Lower lobe of right lung (tissue), 2 donors: Measurements from ENCODE around the gene ASCC1. TPM values are rescaled to one million over a fixed set of nuclear protein-coding genes. Genes with fewer than 3 reads are reported as not detected.

Source experiments
- ATAC-seq, 2 donors: fragments of 200-7000 bp; cut with Tn5 transposase; one replicate each; pipeline ENCODE4 v1.9.1; 2020 to 2022; ENCODE audit warnings: mild to moderate bottlenecking in 2 of 2, moderate library complexity in 2 of 2
- DNase-seq: peaks from one replicate; pipeline ENCODE4 v3.0.0-alpha.2; 2020
- H3K27ac ChIP-seq: fragments of 200-600 bp; one replicate; pipeline ENCODE4 v1.8.0; 2022
- H3K27me3 ChIP-seq: fragments of 200-600 bp; one replicate; pipeline ENCODE4 v1.8.0; 2022; ENCODE audit warnings: low read depth
- H3K36me3 ChIP-seq: fragments of 200-600 bp; one replicate; pipeline ENCODE4 v1.8.0; 2022; ENCODE audit warnings: mild to moderate bottlenecking
- H3K4me1 ChIP-seq: fragments of 200-600 bp; one replicate; pipeline ENCODE4 v1.8.0; 2022
- H3K4me3 ChIP-seq: fragments of 200-600 bp; one replicate; pipeline ENCODE4 v1.8.0; 2022; ENCODE audit warnings: mild to moderate bottlenecking
- H3K9me3 ChIP-seq: fragments of 200-600 bp; one replicate; pipeline ENCODE4 v1.8.0; 2022
- CTCF ChIP-seq: fragments of 200-600 bp; IDR thresholded peaks from one replicate; pipeline ENCODE4 v1.8.0; 2022; ENCODE audit warnings: antibody characterized with exemption, mild to moderate bottlenecking
- intact Hi-C: fragments of 100-400 bp; cut with DNase I; formaldehyde crosslinking; loops from one replicate; pipeline ENCODE4 v1.11.0; 2022
- total RNA-seq: library from RNA; stranded (reverse); fragmentation: NEBNext Ultra II Directional; extraction: Animal tissue kit (Norgen Biotek cat#: 25700); gene quantifications from one replicate; pipeline ENCODE4 v1.2.1, GENCODE V29; 2021
- donor health status: DM: no; HTN: yes; CAD: no; lungs with severe emphysema.

The ASCC1 gene
- total RNA-seq, 1 donor from 2014 or later, result 23.9 TPM

- intact Hi-C loops, result no loop called here
- H3K36me3 ChIP-seq, result peaks cover 14% of the 10 kb centered on the region
- peaks cover 10% of the 10 kb centered on the region for H3K4me1 ChIP-seq
- H3K27ac ChIP-seq, result no peak overlapping the region
- H3K9me3 ChIP-seq, result no peaks in the 10 kb centered on the region
- TF ChIP-seq CTCF, result no peak
- no peak for ATAC-seq
- DNase-seq, result no peak
- no peak overlapping the region for H3K4me3 ChIP-seq
- H3K27me3 ChIP-seq, result no peaks in the 10 kb centered on the region
These were observed 109.8 kb downstream of the ASCC1 start for GRCh38 chr10:72106154-72106849.

- peaks cover 20% of the 10 kb centered on the region for H3K36me3 ChIP-seq
- H3K27ac ChIP-seq, result no peak overlapping the region
- no peaks in the 10 kb centered on the region for H3K27me3 ChIP-seq
These were observed 110.4 kb downstream of the ASCC1 start for GRCh38 chr10:72105710-72106109.

GRCh38 chr10:72105098-72105475, 111.0 kb downstream of the ASCC1 start:
- no peaks in the 10 kb centered on the region for H3K9me3 ChIP-seq
- DNase-seq (no peak), ATAC-seq (no peak)
- TF ChIP-seq CTCF, result no peak
- H3K4me1 ChIP-seq, result peaks cover 10% of the 10 kb centered on the region
- intact Hi-C loops, result no loop called here
- peaks cover 25% of the 10 kb centered on the region for H3K36me3 ChIP-seq
- no peak overlapping the region for H3K27ac ChIP-seq
- H3K27me3 ChIP-seq, result no peaks in the 10 kb centered on the region
- no peak overlapping the region for H3K4me3 ChIP-seq

More at GRCh38 chr10:72105710-72106109, 110.4 kb downstream of the ASCC1 start:
- intact Hi-C loops, result no loop called here
- DNase-seq (no peak), ATAC-seq (no peak)
- Histone ChIP-seq H3K9me3 (no peaks in the 10 kb centered on the region), H3K4me1 (peaks cover 10% of the 10 kb centered on the region), H3K4me3 (no peak overlapping the region)
- no peak for TF ChIP-seq CTCF

GRCh38 chr10:72104472-72105097, 111.5 kb downstream of the ASCC1 start:
- H3K9me3 ChIP-seq, result no peaks in the 10 kb centered on the region
- peaks cover 5% of the 10 kb centered on the region for H3K4me1 ChIP-seq
- no peak overlapping the region for H3K4me3 ChIP-seq
- H3K27ac ChIP-seq, result no peak overlapping the region
- no peak for DNase-seq
- intact Hi-C loops, result no loop called here
- TF ChIP-seq CTCF, result no peak
- no peaks in the 10 kb centered on the region for H3K27me3 ChIP-seq
- peaks cover 25% of the 10 kb centered on the region for H3K36me3 ChIP-seq
- ATAC-seq, result no peak

- no peak overlapping the region for H3K27ac ChIP-seq
- ATAC-seq (no peak), DNase-seq (no peak)
- H3K27me3 ChIP-seq, result no peaks in the 10 kb centered on the region
- intact Hi-C loops, result no loop called here
- no peak for TF ChIP-seq CTCF
- H3K9me3 ChIP-seq, result no peaks in the 10 kb centered on the region
- peaks cover 8% of the 10 kb centered on the region for H3K4me1 ChIP-seq
- H3K36me3 ChIP-seq, result peaks cover 37% of the 10 kb centered on the region
- no peak overlapping the region for H3K4me3 ChIP-seq
These were observed 116.5 kb downstream of the ASCC1 start for GRCh38 chr10:72099600-72099921.
